Measurements from ENCODE around the gene KRTAP5-5.
"Not testable (repeated sequence)": the region's sequence is repeated elsewhere in the genome, so short reads cannot be mapped to it uniquely, and the experiment has no call there.

The KRTAP5-5 gene

DNA sequence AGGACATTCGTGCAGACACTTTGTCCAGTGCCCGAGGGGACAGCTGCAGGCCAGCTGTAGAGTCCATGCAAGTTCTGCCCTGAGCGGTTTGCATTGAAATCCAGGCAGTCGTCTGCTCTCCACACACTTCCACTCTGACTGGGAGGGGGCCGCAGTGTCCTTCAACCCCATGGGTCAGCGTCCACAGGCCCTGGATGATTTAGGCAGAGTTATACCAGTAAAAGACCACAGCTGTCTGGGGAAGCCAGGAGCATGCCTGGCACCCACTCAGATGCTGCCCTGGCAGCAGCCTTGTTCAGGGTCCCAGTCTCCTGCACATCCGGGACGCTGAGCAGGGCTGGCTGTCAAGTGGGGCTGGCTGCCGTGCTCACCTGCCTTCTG lies 26.5 kb downstream of the KRTAP5-5 start:
- no peaks in the 10 kb centered on the region for H3K79me2 ChIP-seq (ENCODE audit: insufficient read depth, low read depth)
- TF ChIP-seq, protein P1, sequence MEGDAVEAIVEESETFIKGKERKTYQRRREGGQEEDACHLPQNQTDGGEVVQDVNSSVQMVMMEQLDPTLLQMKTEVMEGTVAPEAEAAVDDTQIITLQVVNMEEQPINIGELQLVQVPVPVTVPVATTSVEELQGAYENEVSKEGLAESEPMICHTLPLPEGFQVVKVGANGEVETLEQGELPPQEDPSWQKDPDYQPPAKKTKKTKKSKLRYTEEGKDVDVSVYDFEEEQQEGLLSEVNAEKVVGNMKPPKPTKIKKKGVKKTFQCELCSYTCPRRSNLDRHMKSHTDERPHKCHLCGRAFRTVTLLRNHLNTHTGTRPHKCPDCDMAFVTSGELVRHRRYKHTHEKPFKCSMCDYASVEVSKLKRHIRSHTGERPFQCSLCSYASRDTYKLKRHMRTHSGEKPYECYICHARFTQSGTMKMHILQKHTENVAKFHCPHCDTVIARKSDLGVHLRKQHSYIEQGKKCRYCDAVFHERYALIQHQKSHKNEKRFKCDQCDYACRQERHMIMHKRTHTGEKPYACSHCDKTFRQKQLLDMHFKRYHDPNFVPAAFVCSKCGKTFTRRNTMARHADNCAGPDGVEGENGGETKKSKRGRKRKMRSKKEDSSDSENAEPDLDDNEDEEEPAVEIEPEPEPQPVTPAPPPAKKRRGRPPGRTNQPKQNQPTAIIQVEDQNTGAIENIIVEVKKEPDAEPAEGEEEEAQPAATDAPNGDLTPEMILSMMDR (conservative IDR thresholded peaks at IDR 0.05; ENCODE audit: low read depth, low read length) = no peak
- H3K36me3 ChIP-seq (ENCODE audit: insufficient read depth) = no peaks in the 10 kb centered on the region
- no peak overlapping the region for H2AFZ ChIP-seq (ENCODE audit: low read depth)
- H3K9ac ChIP-seq = no peak overlapping the region
- H3K4me3 ChIP-seq (IDR thresholded peaks at IDR 0.05; ENCODE audit: insufficient read depth, low read depth, low read length) = no peak overlapping the region
- H3K27me3 ChIP-seq (ENCODE audit: insufficient read depth, low read depth) = peaks cover 83% of the 10 kb centered on the region
- no peaks in the 10 kb centered on the region for H4K20me1 ChIP-seq (ENCODE audit: insufficient read depth)
- no peak overlapping the region for H3K27ac ChIP-seq
- no peaks in the 10 kb centered on the region for H3K4me1 ChIP-seq (ENCODE audit: low read depth, poor library complexity, severe bottlenecking)
- no peak overlapping the region for H3K4me2 ChIP-seq

DNA sequence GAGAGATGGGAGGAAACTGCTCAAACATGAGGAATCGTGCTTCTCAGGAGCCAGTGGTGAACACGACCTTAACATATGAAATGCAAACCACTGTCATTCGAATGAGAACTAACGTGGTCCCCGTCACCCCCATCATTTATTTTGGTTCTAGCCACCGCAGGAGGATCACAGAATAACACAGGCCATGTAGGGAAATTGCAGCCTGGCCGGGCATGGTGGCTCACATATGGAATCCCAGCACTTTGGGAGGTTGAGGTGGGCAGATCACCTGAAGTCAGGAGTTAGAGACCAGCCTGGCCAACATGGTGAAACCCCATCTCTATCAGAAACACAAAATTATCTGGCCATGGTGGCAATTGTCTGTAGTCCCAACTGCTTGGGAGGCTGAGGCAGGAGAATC lies 27.1 kb downstream of the KRTAP5-5 start:
- no peaks in the 10 kb centered on the region for H4K20me1 ChIP-seq (ENCODE audit: insufficient read depth)
- H3K36me3 ChIP-seq (ENCODE audit: insufficient read depth) = no peaks in the 10 kb centered on the region
- H3K4me2 ChIP-seq = no peak overlapping the region
- H3K79me2 ChIP-seq (ENCODE audit: insufficient read depth, low read depth) = no peaks in the 10 kb centered on the region
- TF ChIP-seq, protein P1 (conservative IDR thresholded peaks at IDR 0.05; ENCODE audit: low read depth, low read length) = no peak
- H3K27ac ChIP-seq = no peak overlapping the region
- no peak overlapping the region for H3K9ac ChIP-seq
- no peaks in the 10 kb centered on the region for H3K4me1 ChIP-seq (ENCODE audit: low read depth, poor library complexity, severe bottlenecking)
- peaks cover 78% of the 10 kb centered on the region for H3K27me3 ChIP-seq (ENCODE audit: insufficient read depth, low read depth)
- H3K4me3 ChIP-seq (IDR thresholded peaks at IDR 0.05; ENCODE audit: insufficient read depth, low read depth, low read length) = no peak overlapping the region
- no peak overlapping the region for H2AFZ ChIP-seq (ENCODE audit: low read depth)

DNA sequence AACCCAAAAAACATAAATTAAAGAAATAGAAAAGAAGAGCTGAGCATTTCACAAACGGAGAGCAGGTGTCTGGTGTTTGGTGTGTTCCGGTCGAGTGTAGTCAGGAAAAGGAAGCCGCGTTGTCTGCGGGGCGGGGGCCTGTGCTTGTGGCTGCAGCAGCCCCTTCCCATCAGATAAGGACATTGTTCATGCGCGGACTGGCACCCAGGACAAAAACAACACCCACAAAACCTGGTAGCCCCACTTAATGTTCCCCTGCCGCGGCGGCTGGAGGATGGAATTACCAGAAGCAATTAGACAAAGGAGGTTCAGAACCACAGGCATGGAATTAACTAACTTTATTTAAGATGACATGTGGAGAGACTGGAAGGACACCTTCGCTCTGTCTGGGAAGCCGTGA lies 29.9 kb downstream of the KRTAP5-5 start:
- Histone ChIP-seq H2AFZ (ENCODE audit: low read depth) (no peak overlapping the region), H3K27me3 (ENCODE audit: insufficient read depth, low read depth) (peaks cover 52% of the 10 kb centered on the region), H3K4me3 (IDR thresholded peaks at IDR 0.05; ENCODE audit: insufficient read depth, low read depth, low read length) (no peak overlapping the region), H3K79me2 (ENCODE audit: insufficient read depth, low read depth) (no peaks in the 10 kb centered on the region), H3K9ac (no peak overlapping the region), H3K36me3 (ENCODE audit: insufficient read depth) (no peaks in the 10 kb centered on the region), H3K27ac (no peak overlapping the region), H3K4me1 (ENCODE audit: low read depth, poor library complexity, severe bottlenecking) (no peaks in the 10 kb centered on the region), H3K4me2 (no peak overlapping the region), H4K20me1 (ENCODE audit: insufficient read depth) (no peaks in the 10 kb centered on the region)
- TF ChIP-seq, protein P1 (conservative IDR thresholded peaks at IDR 0.05; ENCODE audit: low read depth, low read length) = no peak

DNA sequence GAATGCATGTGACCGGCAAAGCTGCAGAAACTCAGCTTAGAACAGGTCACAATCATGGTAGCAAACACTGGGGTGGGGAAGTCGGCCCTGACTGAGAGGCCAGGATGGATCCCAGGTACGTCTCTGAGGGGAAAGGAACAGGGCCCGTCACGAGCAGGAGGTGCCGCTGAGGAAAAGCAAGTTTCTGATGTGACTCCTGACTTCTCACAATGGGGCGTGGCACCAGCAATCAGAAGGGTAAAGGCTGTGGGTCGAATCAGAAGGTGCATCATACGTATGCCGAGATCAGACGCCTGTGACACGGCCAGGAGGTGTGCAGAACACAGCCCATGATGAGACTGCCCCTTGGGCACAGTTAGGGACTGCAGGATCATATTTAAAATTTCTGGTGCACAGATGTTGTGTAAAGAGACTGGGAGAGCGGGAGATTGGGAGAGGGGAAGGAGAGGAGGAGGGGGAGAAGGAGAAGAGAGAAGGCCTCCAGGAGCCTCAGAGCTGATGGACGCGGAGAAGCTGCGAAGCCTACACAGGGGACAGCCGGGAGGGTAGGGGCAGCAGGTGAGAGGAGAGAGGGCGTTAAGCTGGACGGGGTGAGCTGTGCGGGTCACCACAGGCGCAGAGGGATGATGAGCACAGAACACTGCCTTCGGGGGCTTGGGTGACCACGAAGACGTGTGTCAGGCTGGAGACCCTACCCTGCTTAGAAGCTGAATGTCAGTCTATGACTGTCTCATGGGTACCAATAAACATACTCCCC lies 30.7 kb downstream of the KRTAP5-5 start:
- Histone ChIP-seq H3K36me3 (ENCODE audit: insufficient read depth) (no peaks in the 10 kb centered on the region), H3K4me1 (ENCODE audit: low read depth, poor library complexity, severe bottlenecking) (no peaks in the 10 kb centered on the region), H3K79me2 (ENCODE audit: insufficient read depth, low read depth) (no peaks in the 10 kb centered on the region), H3K27ac (no peak overlapping the region), H3K4me2 (no peak overlapping the region), H3K9ac (no peak overlapping the region), H3K4me3 (IDR thresholded peaks at IDR 0.05; ENCODE audit: insufficient read depth, low read depth, low read length) (no peak overlapping the region), H4K20me1 (ENCODE audit: insufficient read depth) (no peaks in the 10 kb centered on the region), H3K27me3 (ENCODE audit: insufficient read depth, low read depth) (peaks cover 44% of the 10 kb centered on the region), H2AFZ (ENCODE audit: low read depth) (no peak overlapping the region)
- TF ChIP-seq, protein P1 (conservative IDR thresholded peaks at IDR 0.05; ENCODE audit: low read depth, low read length) = no peak

DNA sequence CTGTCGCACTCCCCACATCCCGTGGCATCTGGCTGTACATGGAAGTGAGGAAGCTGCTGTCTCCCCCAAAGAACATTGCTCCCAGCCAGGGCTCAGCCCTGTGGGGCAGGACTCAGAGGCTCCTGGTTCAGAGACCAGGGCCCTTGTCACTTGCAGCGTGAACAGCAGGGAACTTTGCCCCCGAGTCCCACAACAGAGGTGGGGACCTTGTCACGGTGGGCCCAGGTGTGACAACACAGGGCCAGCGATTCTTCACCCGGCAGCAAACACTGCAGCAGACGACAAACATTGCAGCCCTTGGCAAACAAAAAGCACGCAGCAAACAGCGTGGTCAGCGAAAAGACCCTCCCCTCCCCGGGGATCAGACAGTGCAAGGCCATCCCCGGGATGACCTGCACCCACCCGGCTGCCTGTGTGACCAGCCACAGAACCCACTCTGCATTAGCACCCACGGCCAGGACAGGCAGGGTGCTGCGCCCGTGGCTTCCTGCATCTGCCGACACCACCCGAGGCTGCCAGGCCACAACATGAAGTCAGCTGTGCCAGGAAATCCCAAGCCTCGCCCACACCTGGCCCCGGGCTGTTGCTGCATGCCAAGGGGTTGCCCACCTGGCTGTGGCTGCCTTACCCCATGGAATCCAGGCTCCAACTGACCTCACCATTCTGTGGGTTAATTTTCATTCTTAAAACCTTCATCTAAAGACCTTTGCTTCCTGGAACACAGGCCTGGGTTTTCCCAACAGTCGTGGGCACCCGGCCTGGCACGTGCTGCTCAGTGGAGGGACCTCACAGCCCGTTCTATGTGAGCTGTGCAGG lies 32.1 kb downstream of the KRTAP5-5 start:
- not testable (repeated sequence) for H3K36me3 ChIP-seq (ENCODE audit: insufficient read depth); H2AFZ ChIP-seq (ENCODE audit: low read depth); H3K9ac ChIP-seq; H3K4me3 ChIP-seq (IDR thresholded peaks at IDR 0.05; ENCODE audit: insufficient read depth, low read depth, low read length); H3K27ac ChIP-seq; H3K4me1 ChIP-seq (ENCODE audit: low read depth, poor library complexity, severe bottlenecking); H3K79me2 ChIP-seq (ENCODE audit: insufficient read depth, low read depth); H3K4me2 ChIP-seq; H4K20me1 ChIP-seq (ENCODE audit: insufficient read depth)
- peaks cover 31% of the 10 kb centered on the region for H3K27me3 ChIP-seq (ENCODE audit: insufficient read depth, low read depth)

DNA sequence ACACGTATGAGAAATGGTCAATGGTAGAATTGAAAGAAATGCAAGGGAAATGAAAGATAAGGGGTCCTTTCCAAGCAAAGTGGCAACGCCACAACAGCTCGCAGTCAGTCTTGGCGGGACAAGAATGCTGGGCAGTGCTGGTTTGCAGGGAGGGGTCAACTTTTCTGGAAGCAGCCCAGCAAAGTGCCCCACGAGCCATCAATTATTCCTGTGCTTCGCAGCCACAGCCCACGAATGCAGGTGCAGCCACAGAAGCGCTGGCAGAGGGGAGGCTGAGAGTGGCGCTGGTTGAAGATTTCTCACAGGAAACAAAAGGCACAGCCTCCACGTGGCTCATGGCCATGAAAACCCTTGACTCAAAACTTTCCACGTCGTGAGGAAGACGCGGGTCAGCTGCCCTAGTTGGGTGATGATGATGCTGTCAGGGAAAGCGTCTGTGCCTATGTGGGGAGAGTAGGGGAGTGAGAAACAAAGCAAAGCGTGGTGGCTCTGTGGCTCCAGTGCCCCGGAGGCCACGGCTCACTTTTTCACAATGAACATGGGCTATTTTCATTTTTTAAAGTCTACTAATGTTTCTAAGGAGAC lies 33.2 kb downstream of the KRTAP5-5 start:
- not testable (repeated sequence) for H4K20me1 ChIP-seq (ENCODE audit: insufficient read depth); H3K4me3 ChIP-seq (IDR thresholded peaks at IDR 0.05; ENCODE audit: insufficient read depth, low read depth, low read length); H3K4me1 ChIP-seq (ENCODE audit: low read depth, poor library complexity, severe bottlenecking); H3K79me2 ChIP-seq (ENCODE audit: insufficient read depth, low read depth); H2AFZ ChIP-seq (ENCODE audit: low read depth); H3K9ac ChIP-seq; H3K4me2 ChIP-seq; H3K36me3 ChIP-seq (ENCODE audit: insufficient read depth); H3K27ac ChIP-seq
- peaks cover 31% of the 10 kb centered on the region for H3K27me3 ChIP-seq (ENCODE audit: insufficient read depth, low read depth)
